Prostate gland (tissue), 2 donors: ENCODE data around the gene PSAPL1. TPM values are rescaled to one million over a fixed set of nuclear protein-coding genes. Genes with fewer than 3 reads are reported as not detected.
"Not testable (repeated sequence)": the region's sequence is repeated elsewhere in the genome, so short reads cannot be mapped to it uniquely, and the experiment has no call there.

ENCODE experiments used
- DNase-seq: peaks from one replicate; pipeline ENCODE4 v3.0.0-alpha.2; 2019; ENCODE audit warnings: low spot score
- H3K27ac ChIP-seq, 2 donors: fragments of 200-600 bp; sonication (generic); 2 replicates each; pipeline ENCODE4 v1.5.1; 2017 to 2019
- H3K27me3 ChIP-seq: fragments of 200-600 bp; sonication (generic); replicated peaks from 2 replicates; pipeline ENCODE4 v1.5.1; 2019; ENCODE audit not compliant: insufficient read depth
- H3K36me3 ChIP-seq, 2 donors: fragments of 200-600 bp; sonication (generic); 1 replicate in 1 of 2; 2 replicates in 1 of 2; pipeline versions ENCODE4 v1.5.1 to v1.8.1; 2017 to 2019
- H3K4me1 ChIP-seq: fragments of 200-600 bp; sonication (generic); replicated peaks from 2 replicates; pipeline ENCODE4 v1.5.1; 2019
- H3K4me3 ChIP-seq, 2 donors: fragments of 200-600 bp; sonication (generic); 2 replicates each; pipeline ENCODE4 v1.5.1; 2017 to 2019
- H3K9me3 ChIP-seq: fragments of 200-600 bp; sonication (generic); 2 replicates; pipeline ENCODE4 v1.5.1; 2017
- POLR2A ChIP-seq: fragments of 450-650 bp; IDR thresholded peaks from one replicate; pipeline ENCODE4 v1.6.1; 2016; ENCODE audit warnings: antibody characterized with exemption, mild to moderate bottlenecking
- POLR2AphosphoS5 ChIP-seq: sonication (generic); formaldehyde crosslinking; IDR thresholded peaks from one replicate; pipeline ENCODE4 v1.6.1; 2017; ENCODE audit warnings: antibody characterized with exemption
- WGBS: methylation state at CpG from one replicate; pipeline ENCODE4 v1.1.5; 2018; 5-methylcytosine and 5-hydroxymethylcytosine counted together
- intact Hi-C: fragments of 100-400 bp; cut with DNase I; formaldehyde crosslinking; loops from one replicate; pipeline ENCODE4 v1.14.2; 2022
- total RNA-seq, 2 donors: library from RNA; depleted of rRNA; stranded (reverse); fragments of >200 nt; gene quantifications; one replicate each; pipeline ENCODE4 v1.1.0, GENCODE V29; 2016
- TF ChIP-seq, protein P1 (sequence below), 4 experiments: fragments of 200-600 bp in 2 of 4; fragments of 450-650 bp in 2 of 4; sonication (generic) in 2 of 4; IDR thresholded peaks; 1 replicate in 3 of 4; 2 replicates in 1 of 4; pipeline ENCODE4 v1.5.1; 2016 to 2019; ENCODE audit warnings: antibody characterized with exemption in 4 of 4, mild to moderate bottlenecking in 2 of 4, moderate library complexity in 2 of 4

PSAPL1 gene
- total RNA-seq, 2 donors from 2014 or later = 0.05 to 12.9 TPM

DNA sequence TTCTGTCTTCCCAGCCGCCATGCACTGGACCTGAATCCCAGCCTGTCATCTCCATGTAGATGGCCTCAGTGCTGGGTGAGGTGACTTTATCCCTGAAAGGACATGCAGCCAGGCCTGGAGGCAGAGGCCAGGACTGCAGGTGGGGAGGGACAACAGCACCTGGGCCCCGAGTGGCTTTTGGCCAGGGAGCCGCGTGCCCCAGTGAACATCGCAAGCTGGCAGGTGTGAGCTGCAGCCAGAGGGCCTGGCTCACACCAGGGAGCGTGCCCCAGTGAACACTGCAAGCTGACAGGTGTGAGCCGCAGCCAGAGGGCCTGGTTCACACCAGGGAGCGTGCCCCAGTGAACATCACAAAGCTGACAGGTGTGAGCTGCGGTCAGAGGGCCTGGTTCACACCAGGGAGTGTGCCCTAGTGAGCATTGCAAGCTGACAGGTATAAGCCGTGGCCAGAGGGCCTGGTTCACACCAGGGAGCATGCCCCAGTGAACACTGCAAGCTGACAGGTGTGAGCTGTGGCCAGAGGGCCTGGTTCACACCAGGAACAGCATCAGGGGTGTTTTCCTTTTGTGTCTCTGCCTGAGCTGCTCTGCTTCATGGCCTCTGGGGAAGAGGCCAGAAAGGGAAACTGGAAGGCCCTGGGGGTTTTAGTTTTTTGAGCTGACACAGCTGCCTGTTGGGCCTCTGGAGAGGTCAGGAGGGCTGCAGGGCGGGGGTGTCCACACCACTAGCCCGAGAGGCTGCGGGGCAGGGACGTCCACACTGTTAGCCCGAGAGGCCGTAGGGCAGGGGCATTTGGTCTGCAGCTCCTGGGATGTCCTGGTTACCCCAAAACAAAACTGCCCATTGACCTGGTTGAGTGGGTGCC lies 22.7 kb upstream of the PSAPL1 start:
- WGBS = 84% methylated on average over 16 of the region's 16 CpGs
- Histone ChIP-seq H3K27ac (no peak overlapping the region), H3K4me1 (no peaks in the 10 kb centered on the region), H3K36me3 (no peaks in the 10 kb centered on the region), H3K9me3 (no peaks in the 10 kb centered on the region), H3K4me3 (no peak overlapping the region), H3K27me3 (no peaks in the 10 kb centered on the region)
- intact Hi-C loops = no loop called here
- no peak for TF ChIP-seq POLR2AphosphoS5
- no peak for TF ChIP-seq POLR2A
- TF ChIP-seq, protein P1, sequence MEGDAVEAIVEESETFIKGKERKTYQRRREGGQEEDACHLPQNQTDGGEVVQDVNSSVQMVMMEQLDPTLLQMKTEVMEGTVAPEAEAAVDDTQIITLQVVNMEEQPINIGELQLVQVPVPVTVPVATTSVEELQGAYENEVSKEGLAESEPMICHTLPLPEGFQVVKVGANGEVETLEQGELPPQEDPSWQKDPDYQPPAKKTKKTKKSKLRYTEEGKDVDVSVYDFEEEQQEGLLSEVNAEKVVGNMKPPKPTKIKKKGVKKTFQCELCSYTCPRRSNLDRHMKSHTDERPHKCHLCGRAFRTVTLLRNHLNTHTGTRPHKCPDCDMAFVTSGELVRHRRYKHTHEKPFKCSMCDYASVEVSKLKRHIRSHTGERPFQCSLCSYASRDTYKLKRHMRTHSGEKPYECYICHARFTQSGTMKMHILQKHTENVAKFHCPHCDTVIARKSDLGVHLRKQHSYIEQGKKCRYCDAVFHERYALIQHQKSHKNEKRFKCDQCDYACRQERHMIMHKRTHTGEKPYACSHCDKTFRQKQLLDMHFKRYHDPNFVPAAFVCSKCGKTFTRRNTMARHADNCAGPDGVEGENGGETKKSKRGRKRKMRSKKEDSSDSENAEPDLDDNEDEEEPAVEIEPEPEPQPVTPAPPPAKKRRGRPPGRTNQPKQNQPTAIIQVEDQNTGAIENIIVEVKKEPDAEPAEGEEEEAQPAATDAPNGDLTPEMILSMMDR (IDR thresholded peaks at IDR 0.05) = no peak
- no peak for DNase-seq

GRCh38 chr4:7452802-7453201 lies 18.1 kb upstream of the PSAPL1 start:
- H3K27ac ChIP-seq, H3K4me3 ChIP-seq, H3K36me3 ChIP-seq, H3K27me3 ChIP-seq, H3K9me3 ChIP-seq, DNase-seq, H3K4me1 ChIP-seq, intact Hi-C loops: not testable (repeated sequence)
- 82% methylated on average over 9 of the region's 9 CpGs for WGBS

DNA sequence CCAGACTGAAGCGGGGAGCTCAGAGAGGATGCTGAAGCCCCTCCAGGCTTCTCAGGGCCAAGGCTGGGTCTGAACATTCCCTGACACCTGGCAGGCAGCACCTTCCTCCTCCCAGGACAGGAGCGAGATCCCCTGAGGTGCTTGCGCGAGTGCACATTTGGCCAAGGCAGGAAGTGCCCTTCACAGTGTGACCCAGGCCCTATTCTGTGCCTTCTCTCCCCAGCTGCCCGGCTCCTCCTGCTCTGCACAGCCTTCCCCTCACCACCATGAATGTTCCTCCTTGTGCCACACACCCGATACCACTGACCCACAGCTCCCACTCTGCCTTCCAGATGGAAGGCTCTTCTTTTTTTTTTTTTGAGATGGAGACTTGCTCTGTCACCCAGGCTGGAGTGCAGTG lies 17.1 kb upstream of the PSAPL1 start:
- Histone ChIP-seq H3K4me1 (no peaks in the 10 kb centered on the region), H3K27me3 (no peaks in the 10 kb centered on the region), H3K9me3 (no peaks in the 10 kb centered on the region), H3K4me3 (no peak overlapping the region), H3K27ac (no peak overlapping the region), H3K36me3 (no peaks in the 10 kb centered on the region)
- intact Hi-C loops = no loop called here
- DNase-seq = no peak
- TF ChIP-seq POLR2A (no peak), POLR2AphosphoS5 (no peak)
- TF ChIP-seq, protein P1 (IDR thresholded peaks at IDR 0.05) = no peak
- WGBS = 83% methylated on average over 6 of the region's 6 CpGs

DNA sequence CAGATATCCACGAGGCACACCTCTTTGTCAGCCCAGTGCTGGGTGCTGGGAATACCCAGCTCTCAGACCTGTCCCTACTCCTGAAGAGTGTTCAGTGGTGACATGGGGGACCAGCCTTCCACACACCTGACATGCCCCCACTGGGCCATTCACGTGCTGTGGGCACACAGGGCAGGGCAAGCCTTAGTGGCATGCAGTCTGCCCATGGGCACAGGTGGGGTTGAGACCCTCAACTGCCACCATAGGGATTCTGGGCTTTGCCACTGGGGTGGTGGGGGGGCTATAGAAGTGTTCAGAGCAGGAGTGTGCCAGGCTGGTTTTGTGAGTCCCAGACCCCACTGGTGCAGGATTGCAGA lies 16.7 kb upstream of the PSAPL1 start:
- H3K27ac ChIP-seq = no peak overlapping the region
- H3K4me3 ChIP-seq = no peak overlapping the region
- no peaks in the 10 kb centered on the region for H3K4me1 ChIP-seq
- TF ChIP-seq POLR2A (no peak), POLR2AphosphoS5 (no peak)
- TF ChIP-seq, protein P1 (IDR thresholded peaks at IDR 0.05) = no peak
- H3K9me3 ChIP-seq = no peaks in the 10 kb centered on the region
- intact Hi-C loops = no loop called here
- WGBS = 90% methylated on average over 2 of the region's 2 CpGs
- H3K27me3 ChIP-seq = no peaks in the 10 kb centered on the region
- DNase-seq = no peak
- no peaks in the 10 kb centered on the region for H3K36me3 ChIP-seq

DNA sequence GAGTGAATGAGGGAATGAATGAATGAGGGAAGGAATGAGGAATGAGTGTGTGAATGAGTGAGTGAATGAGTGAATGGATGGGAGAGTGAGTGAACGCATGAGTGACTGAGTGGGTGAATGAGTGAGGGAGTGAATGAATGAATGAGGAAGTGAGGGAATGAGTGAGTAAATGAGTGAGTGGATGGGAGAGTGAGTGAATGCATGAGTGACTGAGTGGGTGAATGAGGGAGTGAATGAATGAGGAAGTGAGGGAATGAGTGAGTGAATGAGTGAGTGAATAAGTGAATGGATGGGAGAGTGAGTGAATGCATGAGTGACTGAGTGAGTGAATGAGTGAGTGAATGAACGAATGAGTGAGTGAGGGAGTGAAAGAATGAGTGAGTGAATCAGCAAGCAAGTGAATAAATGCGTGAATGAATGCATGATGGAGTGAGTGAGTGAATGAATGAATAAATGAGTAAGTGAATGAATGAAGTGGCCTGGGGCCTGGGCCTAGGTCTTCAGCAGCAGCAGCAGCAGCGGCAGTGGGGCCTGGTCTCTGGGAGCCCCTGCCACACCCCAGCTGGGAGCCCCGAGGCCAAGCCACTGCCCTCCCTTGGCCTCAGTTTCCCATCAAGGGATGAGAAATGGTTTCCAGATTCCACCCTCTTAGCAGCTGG lies 16.2 kb upstream of the PSAPL1 start:
- Histone ChIP-seq H3K27ac (no peak overlapping the region), H3K36me3 (no peaks in the 10 kb centered on the region), H3K27me3 (no peaks in the 10 kb centered on the region), H3K4me3 (no peak overlapping the region), H3K9me3 (no peaks in the 10 kb centered on the region), H3K4me1 (no peaks in the 10 kb centered on the region)
- intact Hi-C loops = no loop called here
- 84% methylated on average over 5 of the region's 5 CpGs for WGBS
- DNase-seq = no peak
- no peak for TF ChIP-seq POLR2A
- TF ChIP-seq, protein P1 (IDR thresholded peaks at IDR 0.05) = no peak
- TF ChIP-seq POLR2AphosphoS5 = no peak
